Gastroesophageal sphincter (tissue), 4 donors: ENCODE measurements around the gene SLC37A1. TPM values are rescaled to one million over a fixed set of nuclear protein-coding genes. Genes with fewer than 3 reads are reported as not detected.
A peak's percentile ranks its signal among the peaks of the same experiment; 100 is the strongest.

Experiments used
- ATAC-seq: fragments of 150-250 bp; one replicate; pipeline ENCODE4 v1.9.1; 2016; ENCODE audit warnings: mild to moderate bottlenecking, moderate library complexity
- H3K27ac ChIP-seq, 4 donors: fragments of 200-600 bp; sonication (generic) in 3 of 4; 1 replicate in 3 of 4; 2 replicates in 1 of 4; pipeline ENCODE4 v1.5.1; 2016 to 2019
- H3K27me3 ChIP-seq: fragments of 200-600 bp; sonication (generic); one replicate; pipeline ENCODE4 v1.5.1; 2019
- H3K36me3 ChIP-seq, 2 donors: fragments of 200-600 bp; sonication (generic); one replicate each; pipeline ENCODE4 v1.5.1; 2019; ENCODE audit warnings: control low read depth in 1 of 2
- H3K4me1 ChIP-seq, 3 donors: fragments of 200-600 bp; sonication (generic); 1 replicate in 2 of 3; 2 replicates in 1 of 3; pipeline ENCODE4 v1.5.1; 2016 to 2019; ENCODE audit warnings: control low read depth in 2 of 3
- H3K4me3 ChIP-seq, 2 donors: fragments of 200-600 bp; sonication (generic); one replicate each; pipeline ENCODE4 v1.5.1; 2019; ENCODE audit warnings: mild to moderate bottlenecking in 1 of 2, moderate library complexity in 1 of 2
- H3K9me3 ChIP-seq, 3 donors: fragments of 200-600 bp; sonication (generic); one replicate each; pipeline ENCODE4 v1.5.1; 2017 to 2019; ENCODE audit warnings: control low read depth in 2 of 3
- EP300 ChIP-seq: sonication (generic); formaldehyde crosslinking; IDR thresholded peaks from one replicate; pipeline ENCODE4 v1.6.1; 2017; ENCODE audit warnings: antibody characterized with exemption, mild to moderate bottlenecking
- POLR2A ChIP-seq, 2 donors: fragments of 450-650 bp; IDR thresholded peaks; one replicate each; pipeline ENCODE4 v1.6.1; 2017; ENCODE audit warnings: antibody characterized with exemption in 2 of 2, mild to moderate bottlenecking in 2 of 2, moderate library complexity in 1 of 2
- POLR2AphosphoS5 ChIP-seq: sonication (generic); formaldehyde crosslinking; IDR thresholded peaks from one replicate; pipeline ENCODE4 v1.6.1; 2017; ENCODE audit warnings: antibody characterized with exemption
- WGBS, 2 donors: methylation state at CpG; one replicate each; pipeline ENCODE4 v1.1.5; 2018; ENCODE audit warnings: low coverage in 1 of 2; 5-methylcytosine and 5-hydroxymethylcytosine counted together
- total RNA-seq, 4 donors: library from RNA; depleted of rRNA; stranded (reverse); fragments of >200 nt; gene quantifications; one replicate each; pipeline ENCODE4 v1.1.0, GENCODE V29; 2016
- TF ChIP-seq, protein P1 (sequence below), 4 experiments: fragments of 200-600 bp in 2 of 4; fragments of 450-650 bp in 2 of 4; sonication (generic) in 1 of 4; IDR thresholded peaks; one replicate each; pipeline ENCODE4 v1.5.1; 2017 to 2019; ENCODE audit warnings: antibody characterized with exemption in 4 of 4, mild to moderate bottlenecking in 2 of 4, moderate library complexity in 2 of 4

SLC37A1 gene
- total RNA-seq, 4 donors from 2014 or later = 3.7 to 7.8 (median 4.3) TPM

DNA sequence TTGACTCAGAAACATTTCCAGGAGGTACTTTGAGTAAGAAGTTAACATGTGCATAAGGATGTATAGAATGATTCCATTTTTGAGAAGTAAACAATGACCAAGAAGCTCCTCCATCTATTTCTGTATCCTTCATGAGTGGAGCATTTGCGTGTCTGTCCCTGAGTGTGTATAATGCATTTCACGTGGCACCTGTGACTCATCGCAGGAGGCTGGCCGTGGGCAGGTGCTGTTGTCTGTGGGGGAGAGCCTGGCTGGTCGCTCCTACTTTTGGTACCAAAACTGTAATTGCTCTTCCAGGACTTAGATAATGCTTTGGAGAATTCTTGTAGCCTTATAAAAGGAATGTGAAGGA is 16.5 kb downstream of the SLC37A1 start:
- WGBS, 2 donors = 86 to 89% methylated on average over 5 of the region's 5 CpGs
- no peaks in the 10 kb centered on the region for H3K9me3 ChIP-seq
- H3K4me3 ChIP-seq = no peak overlapping the region

DNA sequence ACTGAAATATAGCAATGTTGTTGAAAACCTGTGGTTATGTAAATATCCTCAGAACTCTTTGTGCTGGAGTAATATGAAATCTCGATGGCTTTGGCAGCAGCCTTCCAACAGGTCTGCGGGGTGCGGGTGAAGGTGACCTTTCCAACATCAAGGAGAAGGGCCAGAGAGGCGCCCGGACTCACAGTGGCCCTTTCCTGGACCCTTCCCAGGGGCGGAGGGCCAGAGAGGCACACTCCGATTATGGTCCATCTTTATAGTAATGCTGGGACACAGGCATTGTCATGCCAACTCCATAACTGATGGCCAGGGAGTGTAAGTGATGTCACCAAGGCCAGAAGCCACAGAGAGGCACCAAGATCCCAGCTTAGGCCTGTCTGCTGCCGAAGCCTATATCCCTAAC is 18.1 kb downstream of the SLC37A1 start:
- H3K4me1 ChIP-seq = peaks cover 0 to 24% (median 0%) of the 10 kb centered on the region in 3 donors
- H3K4me3 ChIP-seq = no peak overlapping the region
- no peak for ATAC-seq
- H3K36me3 ChIP-seq = peaks cover 0 to 26% of the 10 kb centered on the region in 2 donors
- no peak for TF ChIP-seq POLR2AphosphoS5
- TF ChIP-seq EP300 = no peak
- no peak for TF ChIP-seq POLR2A (IDR thresholded peaks at IDR 0.05)
- TF ChIP-seq, protein P1, sequence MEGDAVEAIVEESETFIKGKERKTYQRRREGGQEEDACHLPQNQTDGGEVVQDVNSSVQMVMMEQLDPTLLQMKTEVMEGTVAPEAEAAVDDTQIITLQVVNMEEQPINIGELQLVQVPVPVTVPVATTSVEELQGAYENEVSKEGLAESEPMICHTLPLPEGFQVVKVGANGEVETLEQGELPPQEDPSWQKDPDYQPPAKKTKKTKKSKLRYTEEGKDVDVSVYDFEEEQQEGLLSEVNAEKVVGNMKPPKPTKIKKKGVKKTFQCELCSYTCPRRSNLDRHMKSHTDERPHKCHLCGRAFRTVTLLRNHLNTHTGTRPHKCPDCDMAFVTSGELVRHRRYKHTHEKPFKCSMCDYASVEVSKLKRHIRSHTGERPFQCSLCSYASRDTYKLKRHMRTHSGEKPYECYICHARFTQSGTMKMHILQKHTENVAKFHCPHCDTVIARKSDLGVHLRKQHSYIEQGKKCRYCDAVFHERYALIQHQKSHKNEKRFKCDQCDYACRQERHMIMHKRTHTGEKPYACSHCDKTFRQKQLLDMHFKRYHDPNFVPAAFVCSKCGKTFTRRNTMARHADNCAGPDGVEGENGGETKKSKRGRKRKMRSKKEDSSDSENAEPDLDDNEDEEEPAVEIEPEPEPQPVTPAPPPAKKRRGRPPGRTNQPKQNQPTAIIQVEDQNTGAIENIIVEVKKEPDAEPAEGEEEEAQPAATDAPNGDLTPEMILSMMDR (IDR thresholded peaks at IDR 0.05) = no peak
- no peaks in the 10 kb centered on the region for H3K9me3 ChIP-seq
- no peaks in the 10 kb centered on the region for H3K27me3 ChIP-seq
- WGBS, 2 donors = 88 to 100% methylated on average over 1 to 3 of the region's 8 CpGs
- no peak overlapping the region for H3K27ac ChIP-seq

More for the DNA sequence above, 16.5 kb downstream of the SLC37A1 start:
- TF ChIP-seq POLR2AphosphoS5 (no peak), EP300 (no peak), POLR2A (IDR thresholded peaks at IDR 0.05) (no peak)
- TF ChIP-seq, protein P1 (IDR thresholded peaks at IDR 0.05) = no peak
- Histone ChIP-seq H3K36me3 (peaks cover 0 to 9% of the 10 kb centered on the region in 2 donors), H3K4me1 (peaks cover 0 to 39% (median 0%) of the 10 kb centered on the region in 3 donors), H3K27me3 (no peaks in the 10 kb centered on the region), H3K27ac (no peak overlapping the region)
- no peak for ATAC-seq

DNA sequence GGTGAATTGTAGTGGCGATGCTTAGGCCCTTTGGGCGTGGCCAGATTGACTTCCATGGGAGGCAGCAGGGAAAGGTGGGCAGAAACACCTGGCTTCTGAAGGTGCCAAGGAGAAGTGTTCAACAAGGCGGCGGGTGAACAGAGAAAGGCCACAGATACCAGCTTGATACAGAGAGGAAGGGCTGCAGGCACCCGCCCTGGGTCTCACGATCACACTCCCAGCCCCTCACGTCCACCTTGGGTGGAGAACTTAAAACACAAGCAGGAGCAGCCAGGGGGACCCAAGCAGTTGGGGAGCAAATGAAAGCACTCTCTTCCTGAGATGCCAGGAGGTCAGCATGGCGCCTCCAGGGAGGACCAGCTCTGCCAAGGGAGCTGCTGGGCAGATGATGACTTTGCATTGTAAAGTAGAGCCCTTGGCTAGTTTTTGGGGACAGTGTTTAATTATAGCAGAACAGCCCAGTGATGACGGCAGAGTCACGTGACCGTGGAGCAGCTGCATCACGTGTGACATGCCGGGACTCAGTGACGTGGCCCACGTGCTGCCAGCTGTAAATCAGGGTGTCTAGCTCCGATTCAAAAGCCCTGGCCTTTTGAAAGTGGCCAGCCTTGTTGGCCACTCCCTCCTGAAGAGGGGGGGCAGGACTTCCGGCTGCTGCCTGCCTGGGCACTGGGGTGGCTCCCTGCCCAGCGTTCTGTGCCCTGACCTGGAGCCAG is 19.0 kb downstream of the SLC37A1 start:
- peaks cover 0 to 24% (median 0%) of the 10 kb centered on the region in 3 donors for H3K4me1 ChIP-seq
- peak overlapping the region in 1 of 2 donors; percentile 6 for H3K4me3 ChIP-seq
- peaks cover 0 to 27% of the 10 kb centered on the region in 2 donors for H3K36me3 ChIP-seq
- H3K27me3 ChIP-seq = no peaks in the 10 kb centered on the region
- ATAC-seq = peak; percentile 70
- H3K27ac ChIP-seq = peak overlapping the region in 2 of 4 donors; percentile 19 to 21
- TF ChIP-seq POLR2AphosphoS5 = peak; percentile 34
- TF ChIP-seq EP300 = no peak
- no peaks in the 10 kb centered on the region for H3K9me3 ChIP-seq
- 40 to 48% methylated on average over 5 to 7 of the region's 18 CpGs for WGBS, 2 donors

DNA sequence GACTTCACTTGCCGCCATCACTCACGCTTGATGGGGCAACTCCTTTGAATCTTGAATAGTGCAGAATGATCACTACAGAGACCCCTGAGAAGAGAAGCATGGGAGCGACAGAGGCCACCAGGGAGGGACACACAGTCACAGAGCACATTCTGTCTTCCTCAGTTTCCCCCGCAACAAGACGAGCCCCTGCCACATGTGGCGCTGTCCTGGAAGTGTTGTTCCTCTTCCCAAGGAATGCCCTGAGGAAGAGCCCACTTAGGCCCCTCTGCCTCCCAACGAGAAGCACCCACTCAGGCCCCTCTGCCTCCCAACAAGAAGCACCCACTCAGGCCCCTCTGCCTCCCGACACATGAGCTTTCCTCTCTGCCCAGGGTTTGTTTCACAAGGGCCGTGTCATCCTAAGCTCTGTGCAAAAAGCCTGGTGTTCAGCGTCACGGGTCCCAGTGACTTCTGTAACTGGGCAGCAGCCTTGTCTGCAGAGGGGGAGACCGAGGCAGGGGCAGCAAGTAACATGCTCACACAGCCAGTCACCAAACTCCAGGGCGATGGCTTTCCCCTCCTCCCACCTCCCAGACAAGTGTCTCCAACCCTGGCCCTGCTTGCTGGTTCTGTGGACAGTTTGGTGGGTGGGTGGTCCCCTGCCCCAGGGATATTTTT is 19.8 kb downstream of the SLC37A1 start:
- Histone ChIP-seq H3K4me1 (peaks cover 0 to 22% (median 0%) of the 10 kb centered on the region in 3 donors), H3K4me3 (no peak overlapping the region), H3K36me3 (peaks cover 0 to 27% of the 10 kb centered on the region in 2 donors), H3K9me3 (no peaks in the 10 kb centered on the region), H3K27me3 (no peaks in the 10 kb centered on the region), H3K27ac (peak overlapping the region in 1 of 4 donors; percentile 19)
- no peak for TF ChIP-seq POLR2A (IDR thresholded peaks at IDR 0.05)
- TF ChIP-seq, protein P1 (IDR thresholded peaks at IDR 0.05) = no peak
- TF ChIP-seq POLR2AphosphoS5 = no peak
- no peak for TF ChIP-seq EP300
- ATAC-seq = no peak
- WGBS, 2 donors = 90% methylated on average over 5 of the region's 13 CpGs; no CpG with 5 or more reads in 1 of the 2 donors

DNA sequence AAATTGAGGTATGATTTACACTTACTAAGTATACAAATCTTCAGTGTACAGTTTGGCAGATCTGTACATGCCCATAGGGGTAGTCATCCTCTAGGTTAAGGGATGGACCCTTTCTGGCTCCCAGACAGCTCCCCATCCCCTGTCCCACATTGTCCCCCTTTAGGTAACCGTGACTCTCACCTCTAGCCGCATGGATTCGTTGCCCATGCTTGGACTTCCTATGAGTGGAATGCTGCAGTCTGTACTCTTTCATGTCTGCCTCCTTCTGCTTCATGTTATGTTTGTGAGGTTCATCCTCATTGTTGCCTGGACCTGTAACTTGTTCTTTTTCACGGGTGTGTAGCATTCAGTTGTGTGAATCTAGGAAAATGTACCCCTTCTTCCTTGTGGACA is 20.3 kb downstream of the SLC37A1 start:
- WGBS, 2 donors = 74% methylated on average over 3 of the region's 4 CpGs; no CpG with 5 or more reads in 1 of the 2 donors
- H3K27ac ChIP-seq = no peak overlapping the region
- no peak overlapping the region for H3K4me3 ChIP-seq
- TF ChIP-seq, protein P1 (IDR thresholded peaks at IDR 0.05) = no peak
- no peak for TF ChIP-seq POLR2A (IDR thresholded peaks at IDR 0.05)
- TF ChIP-seq EP300 = no peak
- TF ChIP-seq POLR2AphosphoS5 = no peak
- H3K27me3 ChIP-seq = no peaks in the 10 kb centered on the region
- no peaks in the 10 kb centered on the region for H3K9me3 ChIP-seq
- peaks cover 0 to 22% (median 0%) of the 10 kb centered on the region in 3 donors for H3K4me1 ChIP-seq
- peaks cover 0 to 27% of the 10 kb centered on the region in 2 donors for H3K36me3 ChIP-seq
- ATAC-seq = no peak
